Embryonic facial prominence (tissue), 1 donor: ENCODE results near the gene CAPN8.

Experiments
- DNase-seq: peaks from one replicate; pipeline ENCODE4 v3.0.0-alpha.2; 2016; ENCODE audit errors: extremely low spot score

The CAPN8 gene

DNA sequence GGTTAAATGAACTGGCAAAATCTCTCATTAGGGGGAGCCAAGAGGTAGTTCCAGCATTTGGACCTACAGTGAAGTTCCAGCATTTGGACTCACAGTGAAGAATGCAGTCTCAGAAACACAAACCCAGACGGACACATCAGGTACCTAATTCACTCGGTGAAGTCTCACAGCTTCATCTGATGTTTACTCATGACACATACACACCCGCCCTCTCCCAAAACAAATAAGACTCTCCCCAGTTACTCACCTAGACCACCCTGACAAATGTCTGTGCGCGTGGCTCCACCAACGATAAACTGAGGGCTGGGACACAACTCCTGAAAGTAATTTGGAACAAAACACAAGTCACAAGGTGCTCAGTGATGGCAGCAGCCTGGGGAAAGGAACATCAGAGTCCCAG is 11.4 kb downstream of the CAPN8 start:
- no peak for DNase-seq

DNA sequence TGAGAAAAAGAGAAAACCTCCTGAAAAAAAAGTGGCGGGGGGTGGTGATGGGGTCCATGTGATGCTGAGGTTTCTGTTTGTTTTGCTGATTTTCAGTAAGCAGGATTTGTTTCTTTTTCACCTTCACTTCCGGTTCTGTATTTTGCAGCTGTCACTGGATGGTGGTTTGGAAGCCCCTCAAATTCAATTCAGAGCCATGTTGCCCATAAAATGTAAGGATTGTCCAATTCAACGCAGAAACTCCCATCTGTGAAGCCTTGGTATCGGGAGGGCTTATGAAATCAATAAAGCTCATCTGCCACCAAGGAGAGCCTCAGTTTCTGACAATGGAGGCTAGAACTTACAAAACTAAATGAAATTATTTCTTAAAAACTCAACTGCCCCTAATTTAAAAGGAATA is 12.1 kb downstream of the CAPN8 start:
- DNase-seq: no peak

DNA sequence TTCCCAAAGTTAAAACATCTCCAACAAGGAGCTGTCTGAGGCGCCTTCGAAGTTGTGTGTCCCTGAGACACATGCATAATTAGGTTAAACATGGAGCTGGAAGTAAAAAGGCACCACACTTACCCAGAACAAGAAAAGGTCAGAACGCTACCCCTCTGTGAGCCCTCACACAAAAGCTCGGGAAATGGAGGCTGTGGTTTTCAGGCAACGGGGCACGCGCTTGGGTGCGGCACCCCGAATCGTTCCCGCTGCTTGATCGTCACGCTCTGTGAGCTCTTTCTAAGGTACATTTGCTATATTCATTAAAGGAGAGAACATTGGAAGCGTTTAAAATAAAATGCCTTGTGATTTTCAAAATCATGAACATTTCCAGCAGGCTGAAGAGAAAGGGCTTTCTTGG is 12.5 kb downstream of the CAPN8 start:
- no peak for DNase-seq

DNA sequence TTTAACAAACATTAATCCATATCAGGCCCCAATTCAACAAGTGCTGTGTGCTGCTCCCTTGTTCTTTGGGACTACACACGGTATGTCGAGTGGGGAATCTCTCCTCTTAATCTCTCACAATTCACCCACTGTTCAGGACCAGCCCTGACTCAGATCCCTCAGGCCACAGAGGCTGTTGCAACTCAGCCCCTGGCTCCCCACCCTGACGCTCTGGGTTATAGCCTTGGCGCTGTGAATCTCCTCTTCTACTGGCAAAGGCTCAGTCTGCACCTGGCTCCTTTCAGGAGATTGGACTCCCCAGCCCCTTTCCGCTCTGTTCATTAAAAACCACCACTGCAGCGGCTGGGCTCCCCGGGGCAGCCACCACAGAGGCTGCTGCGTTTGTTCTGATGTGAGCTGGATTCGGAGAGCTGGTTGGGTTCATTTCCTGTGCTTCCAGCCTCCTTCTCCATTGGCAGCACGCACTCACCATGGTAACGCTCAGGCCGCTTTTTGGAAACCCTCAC is 13.0 kb downstream of the CAPN8 start:
- no peak for DNase-seq

DNA sequence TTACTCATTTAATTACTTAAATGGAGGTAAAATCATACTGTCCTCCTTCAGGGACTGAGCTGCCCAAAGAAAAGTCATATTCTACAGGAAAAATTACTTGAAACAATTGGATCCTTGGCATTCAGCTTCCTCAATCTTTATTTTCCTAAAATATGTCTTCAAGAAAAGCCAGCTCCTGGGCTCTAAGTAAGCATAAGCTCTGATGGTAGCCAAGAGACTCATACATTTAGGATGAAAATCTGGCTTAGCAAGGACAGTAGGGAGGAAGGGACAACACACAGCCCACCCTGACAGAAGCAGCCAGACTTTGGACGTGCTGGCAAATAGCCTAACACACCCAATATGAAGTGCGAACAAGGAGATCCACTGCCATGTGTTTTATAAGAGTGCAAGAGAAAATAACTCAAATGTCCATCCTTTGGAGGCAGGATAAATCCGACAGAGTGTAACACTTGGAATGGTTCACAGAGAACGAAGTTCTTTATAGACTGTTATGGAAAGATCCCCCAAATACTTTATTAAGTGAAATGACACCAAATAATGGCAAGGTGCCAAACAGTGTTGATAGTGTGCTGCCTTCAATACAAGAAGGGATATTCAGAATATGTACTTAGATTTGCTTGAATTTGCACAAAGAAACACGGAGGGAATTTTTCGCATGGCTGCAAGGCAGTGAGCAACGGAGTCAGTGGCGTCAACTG is 14.1 kb downstream of the CAPN8 start:
- DNase-seq: no peak

DNA sequence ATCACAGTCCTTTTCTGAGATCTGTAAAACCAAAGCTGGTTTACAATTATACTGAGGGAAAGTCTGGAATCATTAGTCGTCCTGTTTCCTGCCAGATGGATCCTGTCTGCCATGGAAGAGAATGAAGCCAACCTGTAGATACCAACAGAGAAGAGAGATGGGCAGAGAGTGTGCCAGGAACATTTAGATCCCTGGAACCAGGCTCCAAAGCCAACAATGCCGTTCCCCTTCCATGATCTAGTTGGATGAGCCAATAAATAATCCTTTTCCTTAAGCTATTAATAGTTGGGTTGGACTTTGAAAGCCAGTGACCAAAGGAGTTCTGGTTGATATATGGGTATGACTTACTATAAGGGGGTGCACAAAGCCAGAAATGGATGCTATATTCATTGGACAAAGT is 15.0 kb downstream of the CAPN8 start:
- DNase-seq: no peak

DNA sequence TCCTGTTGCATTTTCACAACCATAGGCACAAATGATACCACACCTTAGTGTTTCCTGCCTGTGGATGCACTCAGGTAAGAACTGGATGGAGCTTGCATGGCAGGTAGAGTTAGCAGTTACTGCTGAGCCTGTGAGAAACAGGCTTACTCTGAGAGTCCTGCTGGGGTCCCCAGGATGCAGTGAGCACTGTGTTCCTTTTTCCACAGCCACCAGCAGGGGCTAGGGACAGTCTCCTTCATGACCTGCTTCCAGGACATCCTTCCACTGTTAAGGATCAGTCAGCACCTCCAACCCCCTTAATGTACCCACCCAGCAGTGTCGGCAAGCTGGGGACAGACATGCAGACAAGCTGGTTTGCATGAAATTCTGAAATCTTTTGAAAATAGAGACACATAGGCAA is 16.3 kb downstream of the CAPN8 start:
- DNase-seq: no peak

DNA sequence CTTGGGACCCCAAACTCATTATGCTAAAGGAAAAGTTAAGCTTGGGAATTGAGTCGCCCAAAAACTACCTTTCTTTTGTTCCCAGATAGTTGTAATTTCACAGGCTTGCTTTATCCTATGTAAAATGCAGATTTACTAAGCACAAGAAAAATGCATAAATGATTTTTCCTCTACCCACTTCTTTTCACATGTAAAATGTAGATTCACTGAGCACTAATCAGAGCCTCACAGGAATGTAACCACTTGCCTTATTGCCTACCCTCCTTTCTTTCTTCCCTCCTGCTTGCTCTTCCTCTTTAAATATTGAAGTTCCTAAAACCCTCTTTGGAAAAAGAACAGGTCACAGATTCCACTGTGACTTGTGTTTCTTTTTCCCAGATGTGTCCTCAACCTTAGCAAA is 18.3 kb downstream of the CAPN8 start:
- no peak for DNase-seq

DNA sequence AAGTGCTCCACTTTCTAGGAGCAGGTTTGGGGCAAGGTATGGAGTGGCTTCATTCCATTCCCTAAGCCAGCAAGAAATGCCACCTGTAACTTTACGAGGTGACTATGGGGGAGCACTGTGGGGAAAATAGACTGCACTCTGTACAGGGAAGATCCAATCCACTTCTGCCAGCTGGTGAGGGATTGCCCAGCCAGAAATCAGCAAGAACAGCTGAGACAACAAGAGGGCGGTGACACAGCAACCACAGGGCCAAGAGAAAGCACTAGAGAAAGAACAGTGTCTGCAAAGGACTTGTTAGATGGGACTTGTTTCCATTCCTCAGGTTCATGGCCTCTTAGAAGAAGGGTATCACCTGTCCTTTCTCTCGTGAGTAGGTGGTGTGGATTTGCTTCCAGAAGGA is 19.6 kb downstream of the CAPN8 start:
- no peak for DNase-seq

DNA sequence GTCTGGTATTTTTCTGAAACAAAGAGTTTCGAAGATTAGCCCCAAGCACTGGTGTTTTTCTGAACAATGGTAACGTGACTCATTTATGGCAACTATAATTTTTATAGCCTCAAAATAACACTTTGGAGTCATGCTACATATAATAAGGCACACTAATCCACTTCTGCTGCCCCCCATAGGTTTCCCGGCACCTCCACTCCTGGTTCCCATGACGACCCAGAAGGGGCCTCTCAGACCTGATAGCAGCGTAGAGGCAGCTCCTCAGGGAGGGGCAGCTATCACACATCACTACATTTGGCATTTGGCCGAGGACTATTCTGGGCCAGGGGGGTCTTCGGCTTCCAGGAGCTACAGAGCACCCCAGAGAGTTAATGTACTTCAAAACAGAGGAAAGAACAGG is 23.3 kb downstream of the CAPN8 start:
- no peak for DNase-seq

DNA sequence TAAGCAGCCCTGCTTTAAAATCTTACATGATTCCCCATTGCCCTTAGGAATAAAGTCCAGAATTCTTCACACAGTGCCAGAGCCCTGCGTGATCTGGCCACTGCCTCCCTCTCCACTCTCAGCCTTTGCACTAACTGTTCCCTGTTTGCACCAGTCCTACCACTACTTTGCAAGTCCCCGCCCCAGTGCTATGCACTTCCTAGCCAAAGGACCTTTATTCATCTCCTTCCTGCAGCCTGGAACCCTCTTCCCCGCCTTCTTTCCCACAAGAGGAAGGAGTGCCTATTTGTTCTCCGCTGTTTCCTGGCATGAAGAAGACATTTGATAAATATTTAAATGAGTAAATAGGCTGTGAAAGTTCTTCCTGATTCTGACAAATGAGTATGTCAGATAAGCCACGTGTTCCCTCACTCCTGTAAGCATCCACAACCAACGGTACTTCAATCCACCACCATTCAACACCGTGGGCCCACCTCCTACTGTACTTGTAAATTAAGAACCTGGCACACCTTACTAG is 23.9 kb downstream of the CAPN8 start:
- no peak for DNase-seq

DNA sequence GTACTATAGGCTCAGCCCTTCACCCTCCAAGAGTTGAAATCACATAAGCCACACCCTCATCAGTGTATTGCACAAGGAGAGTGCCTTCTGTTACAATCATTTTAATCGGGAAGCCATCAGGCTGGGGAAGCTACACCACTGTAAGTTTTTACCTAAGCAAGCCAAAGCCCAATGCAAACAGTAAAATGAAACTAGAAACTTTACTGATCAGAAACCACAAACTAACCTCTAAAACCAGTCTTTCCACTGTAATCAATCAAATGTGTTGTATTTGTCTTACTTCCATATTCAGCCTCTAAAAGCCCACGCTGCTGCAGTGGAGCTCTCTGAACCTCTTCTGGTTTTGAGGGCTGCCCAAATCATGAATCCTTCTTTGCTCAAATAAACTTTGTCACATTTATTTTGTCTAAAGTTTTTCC is 26.2 kb downstream of the CAPN8 start:
- no peak for DNase-seq

DNA sequence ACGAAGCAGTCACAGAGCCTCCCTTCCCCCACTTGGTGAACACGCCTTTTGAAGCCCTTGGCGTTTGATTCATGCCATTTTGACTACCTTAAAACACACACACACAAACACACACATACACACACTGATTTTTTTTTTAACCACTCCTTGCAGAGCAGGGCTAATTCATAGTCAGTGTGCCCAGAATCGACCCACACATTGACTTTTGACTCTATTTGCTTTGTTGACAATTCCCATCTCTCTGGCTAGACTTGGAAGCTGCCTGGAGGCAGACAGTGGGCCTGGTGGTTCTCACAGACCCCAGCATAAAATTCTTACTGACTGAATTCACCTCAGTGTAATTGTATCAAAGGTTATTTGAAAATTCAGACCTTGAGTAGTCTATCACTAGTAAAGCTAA is 30.3 kb downstream of the CAPN8 start:
- DNase-seq: no peak

DNA sequence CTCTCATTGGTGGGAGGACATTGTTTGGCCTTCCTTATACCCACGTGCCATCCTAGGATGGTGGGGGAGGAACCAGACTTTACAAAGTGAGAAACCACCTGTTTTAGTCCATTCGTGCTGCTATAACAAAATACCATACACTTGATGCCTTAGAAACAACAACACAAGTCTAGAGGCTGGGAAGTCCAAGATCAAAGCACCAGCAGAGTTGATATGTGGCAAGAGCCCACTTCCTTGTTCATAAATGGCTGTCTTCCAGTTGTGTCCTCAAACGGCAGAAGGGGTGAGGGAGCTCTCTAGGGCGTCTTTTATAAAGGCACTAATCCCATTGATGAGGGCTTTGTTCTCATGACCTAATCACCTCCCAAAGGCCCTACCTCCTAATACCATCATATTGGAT is 31.1 kb downstream of the CAPN8 start:
- DNase-seq: no peak

DNA sequence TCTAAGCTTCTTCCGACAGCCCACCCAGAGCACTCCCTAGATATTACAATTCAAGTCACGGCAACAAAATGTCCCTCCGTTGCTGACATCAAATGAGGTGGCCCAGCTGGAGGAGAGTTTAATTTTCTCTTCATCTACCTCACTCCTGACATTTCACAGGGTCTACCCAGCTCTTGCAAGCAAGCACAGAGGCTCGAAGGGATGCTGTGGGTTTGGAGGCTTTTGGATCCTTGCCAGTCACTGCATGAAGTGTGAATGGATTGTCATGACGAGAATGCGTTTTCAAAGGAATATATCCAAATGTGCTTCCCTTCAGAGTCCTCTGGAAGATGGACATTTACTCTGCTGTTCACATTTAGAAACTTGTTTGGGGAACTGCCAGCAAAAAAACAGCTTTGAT is 33.5 kb downstream of the CAPN8 start:
- DNase-seq: no peak

DNA sequence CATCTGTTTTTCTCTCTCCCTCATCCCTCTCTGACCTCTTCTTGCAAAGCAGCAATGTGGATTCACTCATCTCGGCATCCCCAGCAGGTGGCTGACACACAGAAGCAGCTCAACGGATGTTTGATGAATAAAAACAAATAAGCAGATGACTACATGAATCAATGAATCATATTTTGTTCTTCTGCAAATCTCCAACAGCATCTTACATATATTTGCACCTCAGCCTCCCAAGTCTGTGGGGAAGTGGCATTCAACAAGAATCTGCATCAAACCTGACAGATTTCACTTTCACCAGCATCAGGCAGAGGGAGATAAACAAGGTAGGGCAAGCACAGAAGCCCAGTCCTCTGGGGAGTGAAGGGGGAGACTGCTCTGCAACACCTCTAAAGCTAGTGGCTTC is 34.0 kb downstream of the CAPN8 start:
- no peak for DNase-seq

DNA sequence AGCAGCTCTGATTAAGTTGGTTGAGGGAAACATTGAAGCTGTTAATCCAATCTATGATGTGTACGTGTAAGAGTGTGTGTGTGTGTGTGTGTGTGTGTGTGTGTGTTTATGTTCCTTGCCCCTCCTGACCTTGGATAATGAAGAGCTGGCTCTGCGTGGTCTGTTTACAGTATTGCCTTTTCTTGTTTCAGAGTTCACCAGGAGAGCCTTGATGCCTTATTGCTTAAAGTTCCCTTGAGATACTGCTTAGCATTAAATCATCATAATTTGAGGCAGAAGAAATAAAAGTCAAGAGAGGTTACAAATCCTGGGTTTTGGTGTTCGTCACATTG is 36.4 kb downstream of the CAPN8 start:
- no peak for DNase-seq

DNA sequence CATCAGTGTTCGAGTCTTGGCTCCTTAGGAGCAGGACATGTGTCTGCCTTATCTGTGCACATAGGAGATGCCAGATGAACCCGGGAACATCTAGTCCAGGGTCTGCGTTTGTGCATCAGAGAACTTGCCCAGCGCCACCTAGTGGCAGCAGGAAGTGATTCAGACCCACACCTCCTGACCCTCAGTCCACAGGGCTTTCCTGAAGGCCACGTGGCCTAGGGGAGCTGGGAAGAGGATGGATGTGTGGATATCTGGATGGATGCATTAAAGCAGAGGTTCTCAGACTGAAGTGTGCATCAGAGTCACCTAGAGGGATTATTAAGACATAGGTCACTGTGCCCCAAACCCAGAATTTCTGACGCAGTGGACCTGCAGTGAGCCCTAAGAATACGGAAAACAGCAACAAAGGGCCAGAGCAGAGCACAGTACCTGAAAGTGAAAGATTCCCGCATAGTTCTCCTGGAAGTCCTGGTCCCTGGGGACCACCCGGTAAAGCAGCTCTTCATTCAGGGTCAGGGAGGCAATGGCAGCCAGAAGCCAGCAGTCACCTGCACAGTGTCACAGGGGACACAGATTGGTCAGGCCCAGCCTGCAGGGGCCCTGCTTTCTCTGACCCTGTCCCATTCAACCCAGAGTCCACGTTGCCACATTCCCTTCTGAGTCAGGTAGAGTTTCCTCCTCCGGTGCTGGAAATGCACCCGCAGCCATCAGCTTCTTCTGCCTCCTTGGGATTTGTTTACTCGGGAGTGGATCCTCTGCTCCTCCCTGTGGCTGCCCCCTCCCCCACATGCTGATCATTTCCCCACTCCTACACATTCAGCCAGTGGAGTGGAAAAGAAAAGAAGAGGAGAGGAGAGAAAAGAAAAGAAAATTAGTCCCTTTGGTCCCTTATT is 37.0 kb downstream of the CAPN8 start:
- DNase-seq: no peak

DNA sequence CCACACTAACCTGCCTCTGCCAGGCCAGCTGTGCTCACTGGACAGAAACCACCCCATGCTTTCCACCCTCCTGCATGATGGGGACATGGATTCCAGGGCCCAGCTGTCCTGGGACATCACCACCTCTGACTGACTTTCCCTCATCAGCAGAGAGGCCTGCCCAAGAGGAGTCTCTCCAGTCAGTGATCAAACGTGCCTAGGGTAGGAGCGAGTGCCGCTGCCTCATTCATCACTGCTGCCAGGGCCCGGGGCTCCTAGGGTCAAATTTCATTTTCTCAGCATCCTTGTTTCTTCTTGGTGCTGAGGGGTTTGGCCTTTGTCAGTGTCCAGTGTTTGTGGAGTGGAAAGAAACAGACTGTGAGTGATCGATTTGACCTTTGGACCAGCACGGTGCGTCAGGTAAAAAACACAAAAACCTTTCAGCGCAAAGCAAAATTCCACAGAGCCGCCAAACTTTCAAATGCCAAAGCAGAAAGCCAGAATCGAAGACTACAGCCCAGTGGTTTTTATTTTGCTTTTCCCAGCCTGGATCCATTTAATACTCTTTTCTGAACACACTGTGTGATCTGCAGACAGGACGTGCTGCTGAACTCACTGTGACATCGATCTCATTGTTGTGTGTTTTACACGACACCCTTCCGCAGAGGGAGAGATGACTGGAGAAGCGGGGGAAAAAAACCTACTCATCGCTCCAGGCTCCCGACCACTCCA is 43.2 kb downstream of the CAPN8 start:
- DNase-seq: no peak

DNA sequence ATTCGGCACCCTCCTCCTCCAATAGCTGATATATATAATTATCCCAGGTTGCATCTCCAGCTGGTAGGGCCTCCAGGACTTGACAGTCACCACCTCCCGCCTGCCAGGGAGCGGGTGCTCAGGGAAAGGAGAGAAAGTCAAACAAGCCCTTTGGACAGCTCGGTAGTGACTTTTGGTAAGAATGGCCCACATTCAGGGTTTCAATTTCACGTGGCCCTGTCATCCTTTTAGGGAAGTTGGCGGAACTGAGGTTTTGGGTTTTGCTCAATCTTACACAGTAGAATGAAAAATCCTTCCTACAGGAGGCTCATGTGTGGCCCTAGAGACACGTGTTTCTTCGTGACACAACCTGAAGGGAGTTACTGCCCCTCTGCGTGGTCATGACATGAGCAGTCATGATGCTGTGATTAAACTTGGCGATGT is 44.2 kb downstream of the CAPN8 start:
- DNase-seq: no peak

DNA sequence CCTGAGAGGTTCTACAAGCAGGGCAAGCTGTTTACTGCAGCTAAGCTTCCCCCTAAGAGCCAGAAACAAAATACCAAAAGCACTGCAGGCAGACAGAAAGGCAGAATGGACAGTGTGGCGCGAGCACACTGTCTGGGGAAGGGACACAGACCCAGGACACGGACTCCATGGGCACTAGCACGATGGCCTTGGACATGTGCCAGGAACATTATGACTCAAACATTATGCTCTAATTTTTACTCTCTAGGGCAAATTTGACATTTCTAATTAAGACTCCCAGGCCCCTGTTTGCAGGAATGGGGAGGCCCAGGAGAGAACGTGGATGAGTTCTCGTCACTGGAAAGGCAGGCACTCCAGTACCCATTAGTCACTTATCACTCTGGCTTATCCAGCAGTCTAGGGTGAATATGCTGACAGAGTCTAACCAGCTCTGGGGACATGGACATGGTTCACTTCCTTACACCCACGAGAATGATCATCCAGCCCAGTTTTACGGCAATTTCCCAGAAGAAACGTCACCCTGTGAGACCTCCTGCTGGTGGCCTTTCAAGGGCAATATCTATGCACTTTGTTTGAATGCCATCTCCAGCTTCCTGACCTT is 45.1 kb downstream of the CAPN8 start:
- DNase-seq: no peak

DNA sequence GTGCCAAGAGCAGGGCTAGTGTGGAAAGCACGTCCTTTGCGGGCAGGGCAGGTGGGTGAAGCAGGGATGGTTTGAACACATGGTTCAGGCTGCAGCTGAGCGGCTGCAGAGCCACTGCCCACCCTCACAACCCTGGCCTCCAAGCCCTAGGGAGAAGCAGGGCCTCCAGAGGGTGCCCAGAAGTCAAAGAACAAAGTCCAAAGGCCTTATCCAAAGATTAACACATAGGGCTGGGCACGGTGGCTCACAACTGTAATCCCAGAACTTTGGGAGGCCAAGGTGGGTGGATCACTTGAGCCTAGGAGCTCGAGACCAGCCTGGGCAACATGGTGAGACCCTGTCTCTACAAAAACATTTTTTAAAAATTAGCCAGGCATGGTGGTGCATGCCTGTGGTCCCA is 46.8 kb downstream of the CAPN8 start:
- no peak for DNase-seq
